Stomach (tissue), 4 donors: Measurements from ENCODE around the gene TTC8.

Experiments used
- EP300 ChIP-seq: sonication (generic); formaldehyde crosslinking; IDR thresholded peaks from one replicate; pipeline ENCODE4 v1.6.1; 2017; ENCODE audit warnings: antibody characterized with exemption
- TF ChIP-seq, protein P1 (sequence below), 7 experiments: fragments of 450-650 bp in 4 of 7; fragments of 200-600 bp in 3 of 7; sonication (generic) in 3 of 7; IDR thresholded peaks; one replicate each; pipeline ENCODE4 v1.5.1; 2016 to 2019; ENCODE audit warnings: antibody characterized with exemption in 7 of 7, control low read depth in 2 of 7, mild to moderate bottlenecking in 1 of 7

DNA sequence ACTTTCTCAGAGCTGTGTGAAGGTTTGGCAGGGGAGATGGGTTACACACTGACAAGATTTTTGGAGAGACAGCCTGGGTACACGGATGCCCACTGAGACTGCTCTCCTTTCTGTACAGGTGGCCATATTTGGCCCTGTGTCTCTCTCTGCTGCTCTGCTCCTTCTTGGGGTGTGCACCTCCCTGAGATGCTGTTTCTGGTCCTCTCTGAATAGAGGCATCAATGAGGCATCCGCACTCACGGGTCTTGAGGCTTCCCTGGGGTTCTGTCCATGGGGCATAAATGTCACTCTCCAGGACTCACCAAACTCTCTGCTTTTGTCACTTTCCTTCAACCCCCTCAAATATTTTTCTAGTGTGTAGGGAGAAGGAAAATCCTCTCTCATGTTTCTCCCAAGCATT lies 77.5 kb downstream of the TTC8 start:
- TF ChIP-seq, protein P1, sequence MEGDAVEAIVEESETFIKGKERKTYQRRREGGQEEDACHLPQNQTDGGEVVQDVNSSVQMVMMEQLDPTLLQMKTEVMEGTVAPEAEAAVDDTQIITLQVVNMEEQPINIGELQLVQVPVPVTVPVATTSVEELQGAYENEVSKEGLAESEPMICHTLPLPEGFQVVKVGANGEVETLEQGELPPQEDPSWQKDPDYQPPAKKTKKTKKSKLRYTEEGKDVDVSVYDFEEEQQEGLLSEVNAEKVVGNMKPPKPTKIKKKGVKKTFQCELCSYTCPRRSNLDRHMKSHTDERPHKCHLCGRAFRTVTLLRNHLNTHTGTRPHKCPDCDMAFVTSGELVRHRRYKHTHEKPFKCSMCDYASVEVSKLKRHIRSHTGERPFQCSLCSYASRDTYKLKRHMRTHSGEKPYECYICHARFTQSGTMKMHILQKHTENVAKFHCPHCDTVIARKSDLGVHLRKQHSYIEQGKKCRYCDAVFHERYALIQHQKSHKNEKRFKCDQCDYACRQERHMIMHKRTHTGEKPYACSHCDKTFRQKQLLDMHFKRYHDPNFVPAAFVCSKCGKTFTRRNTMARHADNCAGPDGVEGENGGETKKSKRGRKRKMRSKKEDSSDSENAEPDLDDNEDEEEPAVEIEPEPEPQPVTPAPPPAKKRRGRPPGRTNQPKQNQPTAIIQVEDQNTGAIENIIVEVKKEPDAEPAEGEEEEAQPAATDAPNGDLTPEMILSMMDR (IDR thresholded peaks at IDR 0.05), result no peak
- TF ChIP-seq EP300, result no peak
